Transverse colon (tissue), 3 donors: ENCODE measurements around the gene TBC1D16.

Experiments used
- EP300 ChIP-seq: sonication (generic); formaldehyde crosslinking; IDR thresholded peaks from one replicate; pipeline ENCODE4 v1.6.1; 2017; ENCODE audit warnings: antibody characterized with exemption, low read depth
- POLR2AphosphoS5 ChIP-seq, 3 donors: sonication (generic); formaldehyde crosslinking; IDR thresholded peaks; one replicate each; pipeline ENCODE4 v1.6.1; 2016; ENCODE audit warnings: antibody characterized with exemption in 3 of 3

DNA sequence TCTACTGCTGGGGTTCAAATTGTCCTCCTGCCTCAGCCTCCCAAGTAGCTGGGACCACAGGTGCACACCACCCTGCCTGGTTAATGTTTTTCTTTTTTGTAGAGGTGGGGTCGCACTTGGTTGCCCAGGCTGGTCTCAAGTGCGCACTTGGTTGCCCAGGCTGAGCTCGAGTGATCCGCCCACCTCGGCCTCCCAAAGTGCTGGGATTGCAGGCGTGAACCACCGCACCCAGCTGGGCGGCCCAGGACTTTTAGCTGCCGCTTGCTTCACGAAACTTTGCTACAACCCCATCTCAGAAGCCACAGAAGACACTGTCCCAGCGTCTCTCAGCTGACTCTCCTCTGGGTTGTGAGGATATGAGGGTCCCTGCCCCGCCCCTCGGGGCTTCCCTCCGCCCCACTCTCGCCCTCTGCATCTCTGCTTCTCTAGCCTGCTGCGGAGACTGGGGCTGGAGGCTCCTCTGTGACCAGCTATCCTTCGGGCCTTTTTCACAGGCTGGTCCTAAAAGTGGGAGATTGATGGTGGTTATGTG is 147.6 kb downstream of the TBC1D16 start:
- TF ChIP-seq EP300 (no peak), POLR2AphosphoS5 (IDR thresholded peaks at IDR 0.05) (no peak)
